Tibial nerve (tissue), 4 donors: ENCODE results near the gene MAZ.

Experiments
- CTCF ChIP-seq, 5 experiments: fragments of 200-600 bp in 3 of 5; fragments of 450-650 bp in 2 of 5; sonication (generic) in 3 of 5; IDR thresholded peaks; one replicate each; pipeline ENCODE4 v1.5.1; 2016 to 2019; ENCODE audit warnings: antibody characterized with exemption in 5 of 5, mild to moderate bottlenecking in 3 of 5, moderate library complexity in 2 of 5
- EP300 ChIP-seq, 2 donors: sonication (generic); formaldehyde crosslinking; IDR thresholded peaks; one replicate each; pipeline ENCODE4 v1.6.1; 2017; ENCODE audit warnings: antibody characterized with exemption in 2 of 2, mild to moderate bottlenecking in 1 of 2
- POLR2A ChIP-seq, 2 donors: fragments of 450-650 bp; IDR thresholded peaks; one replicate each; pipeline ENCODE4 v1.6.1; 2017; ENCODE audit warnings: antibody characterized with exemption in 2 of 2, mild to moderate bottlenecking in 2 of 2, moderate library complexity in 2 of 2

- no peak for TF ChIP-seq CTCF (IDR thresholded peaks at IDR 0.05)
- no peak for TF ChIP-seq POLR2A (IDR thresholded peaks at IDR 0.05)
- no peak for TF ChIP-seq EP300 (IDR thresholded peaks at IDR 0.05)
Measured at GRCh38 chr16:29784157-29784556, 22.2 kb upstream of the MAZ start.
